Hematopoietic multipotent progenitor cell (in vitro differentiated cells): ENCODE measurements around the gene FBXW4. TPM values are rescaled to one million over a fixed set of nuclear protein-coding genes. Genes with fewer than 3 reads are reported as not detected.
A peak's percentile ranks its signal among the peaks of the same experiment; 100 is the strongest.

ENCODE experiments used
- DNase-seq, 3 donors: peaks; one replicate each; pipeline ENCODE4 v3.0.0-alpha.2; 2011 to 2015; ENCODE audit warnings: low read depth in 2 of 3, low spot score in 2 of 3
- total RNA-seq: library from RNA; depleted of rRNA; stranded (reverse); fragments of >200 nt; gene quantifications from one replicate; pipeline ENCODE4 v1.2.3, GENCODE V29; 2012

FBXW4 gene, protein sequence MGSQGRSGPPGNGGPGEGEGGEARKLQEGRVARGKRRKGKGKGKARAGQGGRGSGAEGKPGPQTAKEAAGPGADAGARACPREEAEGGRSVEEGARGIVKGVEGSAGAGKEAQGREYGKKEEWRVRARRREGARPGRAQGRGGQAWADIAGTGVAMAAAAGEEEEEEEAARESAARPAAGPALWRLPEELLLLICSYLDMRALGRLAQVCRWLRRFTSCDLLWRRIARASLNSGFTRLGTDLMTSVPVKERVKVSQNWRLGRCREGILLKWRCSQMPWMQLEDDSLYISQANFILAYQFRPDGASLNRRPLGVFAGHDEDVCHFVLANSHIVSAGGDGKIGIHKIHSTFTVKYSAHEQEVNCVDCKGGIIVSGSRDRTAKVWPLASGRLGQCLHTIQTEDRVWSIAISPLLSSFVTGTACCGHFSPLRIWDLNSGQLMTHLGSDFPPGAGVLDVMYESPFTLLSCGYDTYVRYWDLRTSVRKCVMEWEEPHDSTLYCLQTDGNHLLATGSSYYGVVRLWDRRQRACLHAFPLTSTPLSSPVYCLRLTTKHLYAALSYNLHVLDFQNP
- total RNA-seq = 50.1 TPM

DNA sequence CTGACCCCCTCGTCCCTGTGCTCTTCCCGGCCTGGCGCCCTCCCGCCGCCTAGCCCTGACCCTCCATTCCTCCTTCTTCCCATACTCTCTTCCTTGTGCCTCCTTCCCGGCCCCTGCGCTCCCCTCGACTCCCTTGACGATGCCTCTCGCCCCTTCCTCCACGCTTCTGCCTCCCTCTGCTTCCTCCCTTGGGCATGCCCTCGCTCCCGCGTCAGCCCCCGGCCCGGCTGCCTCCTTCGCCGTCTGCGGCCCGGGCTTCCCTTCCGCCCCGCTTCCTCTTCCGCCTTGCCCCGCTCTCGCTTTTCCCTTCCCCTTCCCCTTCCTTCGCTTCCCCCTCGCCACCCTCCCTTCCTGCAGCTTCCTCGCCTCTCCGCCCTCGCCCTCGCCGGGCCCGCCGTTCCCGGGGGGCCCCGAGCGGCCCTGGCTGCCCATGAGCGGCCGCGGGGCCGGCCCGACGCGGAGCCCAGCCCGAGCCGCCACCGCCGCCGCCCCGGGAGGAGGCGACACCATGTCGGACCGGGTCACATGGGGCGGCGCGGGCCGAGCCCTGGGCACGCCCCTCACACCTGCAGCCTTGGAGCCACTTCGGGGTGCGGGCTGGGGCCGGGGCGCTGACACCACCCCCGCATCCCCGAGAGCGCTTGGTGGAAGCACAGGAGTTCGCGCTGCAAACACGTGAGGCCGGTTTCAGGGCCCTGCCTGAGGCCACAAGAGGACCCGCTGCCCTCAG lies at the start of gene FBXW4:
TSS of gene FBXW4 (minus strand) at position 497 of the 730 bp plus-strand sequence. CDS start at position 432, 65 bp downstream.
- DNase-seq = peak; percentile 56 to 72 (median 61)

DNA sequence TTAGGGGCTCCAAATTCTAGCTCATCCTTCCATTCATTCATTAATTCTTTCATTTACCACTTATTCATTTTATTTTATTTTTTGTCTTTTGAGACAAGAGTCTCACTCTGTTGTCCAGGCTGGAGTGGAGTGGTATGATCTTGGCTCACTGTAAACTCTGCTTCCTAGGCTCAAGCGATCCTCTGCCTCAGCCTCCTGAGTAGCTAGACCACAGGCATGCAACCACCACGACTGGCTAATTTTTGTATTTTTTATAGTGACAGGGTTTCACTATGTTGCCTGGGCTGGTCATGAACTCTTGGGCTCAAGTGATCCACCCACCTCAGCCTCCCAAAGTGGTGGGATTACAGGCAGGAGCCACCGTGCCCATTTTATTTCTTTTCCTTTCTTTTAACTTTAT lies 49.3 kb upstream of the FBXW4 start:
- no peak for DNase-seq

DNA sequence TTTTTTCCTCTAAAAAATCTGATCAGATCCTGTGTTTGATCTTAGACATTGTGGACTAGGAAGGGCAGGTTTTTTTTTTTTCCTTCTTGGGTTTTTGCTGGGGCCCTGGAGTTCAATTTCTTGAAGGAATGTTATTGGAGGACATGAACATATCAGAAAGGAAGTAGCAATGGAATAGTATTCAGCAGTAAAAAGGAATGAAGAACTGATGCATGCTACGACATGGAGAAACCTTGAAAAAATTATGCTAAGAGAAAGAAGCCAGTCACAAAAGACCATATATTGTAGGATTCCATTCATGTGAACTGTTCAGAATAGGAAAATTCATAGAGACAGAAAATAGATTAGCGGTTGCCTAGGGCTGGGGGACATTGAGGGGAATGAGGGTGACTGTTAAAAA lies 47.0 kb upstream of the FBXW4 start:
- DNase-seq = no peak

DNA sequence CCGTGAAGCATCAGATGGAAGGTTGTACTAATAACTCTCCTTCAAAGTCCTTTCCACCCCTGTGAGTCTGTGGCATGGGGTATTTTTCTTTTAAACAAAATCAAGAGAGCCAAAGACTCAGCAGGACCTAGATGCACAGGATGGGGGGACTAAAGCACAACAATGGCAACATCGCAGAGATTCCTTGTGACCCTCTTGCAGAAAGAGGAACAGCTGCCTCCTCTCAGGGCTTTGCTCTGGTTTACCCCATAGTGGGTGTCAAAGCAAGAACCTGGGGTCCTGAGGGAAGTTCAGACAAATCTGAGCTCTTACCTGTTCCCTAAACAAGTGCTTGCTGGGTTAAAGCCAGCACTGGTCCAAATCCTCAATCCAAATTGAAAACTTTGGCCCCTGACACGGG lies 41.7 kb upstream of the FBXW4 start:
- DNase-seq = peak in 1 of 3 donors; percentile 4

DNA sequence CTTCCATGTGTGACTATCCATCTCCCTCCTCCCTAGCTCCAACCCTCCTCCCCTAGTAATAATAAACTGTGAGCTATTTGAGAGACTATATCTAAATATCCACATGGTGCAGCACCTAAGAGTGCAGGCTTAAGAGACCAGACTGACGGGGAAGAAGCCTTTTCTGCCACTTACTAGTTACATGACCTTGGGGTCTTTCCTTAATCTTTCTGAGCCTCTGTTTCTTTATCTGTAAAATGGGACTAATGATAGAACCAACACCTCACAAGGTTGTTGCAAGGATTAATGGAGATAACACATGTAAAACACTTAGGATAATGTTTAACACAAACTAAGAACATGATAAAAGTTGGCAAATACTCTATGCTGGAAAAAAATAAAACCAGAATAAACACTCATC lies 37.1 kb upstream of the FBXW4 start:
- DNase-seq = no peak

DNA sequence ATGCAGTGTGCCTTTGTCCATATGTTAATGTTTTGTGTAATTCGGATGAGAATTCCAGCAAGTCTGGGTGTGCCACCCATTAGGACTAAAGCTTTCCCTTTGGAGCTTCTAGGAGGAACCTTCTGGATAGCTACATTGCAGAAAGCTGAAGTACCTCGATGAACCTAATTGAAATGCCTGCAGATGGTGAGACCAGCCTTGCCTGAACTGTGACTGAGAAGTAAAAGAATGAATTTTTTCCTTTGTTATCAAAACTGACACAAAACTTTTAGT lies 31.1 kb upstream of the FBXW4 start:
- DNase-seq = no peak

DNA sequence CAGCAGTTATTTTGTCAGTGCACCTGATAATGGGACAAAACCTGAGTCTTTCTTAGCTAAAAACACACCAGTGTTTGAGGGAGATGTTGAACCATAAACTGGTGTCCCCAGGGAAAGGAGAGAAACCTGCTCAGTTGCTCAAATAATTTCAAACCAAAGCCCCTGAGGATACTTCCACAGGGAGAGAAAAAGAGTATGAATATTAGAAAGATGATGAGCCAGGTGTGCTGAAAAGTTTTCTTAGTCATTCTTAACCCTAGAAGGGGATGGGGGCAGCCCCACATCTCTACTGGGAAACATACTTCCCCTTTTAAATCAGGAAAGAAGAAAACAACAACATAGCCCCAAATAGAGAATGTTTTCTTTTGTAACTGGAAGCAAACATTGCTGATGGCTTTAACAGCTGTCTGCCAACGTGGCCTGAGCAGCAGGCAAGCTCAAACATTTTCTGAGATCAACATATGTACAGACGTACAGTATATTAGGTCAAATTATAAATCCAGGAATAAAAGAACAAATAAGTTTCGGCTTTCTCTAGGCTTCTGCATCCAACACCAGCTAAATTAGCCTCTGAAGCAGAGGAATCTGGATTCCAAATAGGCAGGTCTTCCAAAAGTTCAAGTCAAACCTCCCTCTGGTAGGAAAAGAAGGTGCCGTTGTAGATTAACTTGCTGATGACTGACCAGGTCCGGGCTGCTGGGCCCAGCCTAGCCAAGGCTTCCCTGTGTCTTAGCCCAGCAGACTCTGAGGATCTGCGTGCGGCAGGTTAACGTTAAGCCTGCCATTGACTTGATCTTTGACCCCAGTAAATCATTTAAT lies 30.5 kb upstream of the FBXW4 start:
- no peak for DNase-seq

DNA sequence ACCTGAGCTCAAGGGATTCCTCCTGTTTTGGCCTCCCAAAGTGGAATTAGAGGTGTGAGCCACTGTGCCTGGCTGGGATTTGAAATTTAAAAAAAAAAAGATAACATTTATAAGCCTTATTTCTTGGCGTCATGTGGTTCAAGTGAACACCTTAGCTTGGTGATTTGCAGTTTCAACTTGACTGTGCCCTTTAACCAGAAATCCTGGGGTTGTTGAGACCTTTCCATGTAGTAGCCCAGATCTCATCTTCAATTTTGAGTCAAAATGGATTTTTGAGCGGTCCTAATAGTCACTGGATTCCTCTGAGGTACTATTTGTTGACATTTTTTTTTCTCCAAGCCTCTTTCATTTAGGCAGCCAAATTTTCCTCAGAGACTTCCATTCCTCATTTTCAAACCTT lies 29.5 kb upstream of the FBXW4 start:
- DNase-seq = no peak

DNA sequence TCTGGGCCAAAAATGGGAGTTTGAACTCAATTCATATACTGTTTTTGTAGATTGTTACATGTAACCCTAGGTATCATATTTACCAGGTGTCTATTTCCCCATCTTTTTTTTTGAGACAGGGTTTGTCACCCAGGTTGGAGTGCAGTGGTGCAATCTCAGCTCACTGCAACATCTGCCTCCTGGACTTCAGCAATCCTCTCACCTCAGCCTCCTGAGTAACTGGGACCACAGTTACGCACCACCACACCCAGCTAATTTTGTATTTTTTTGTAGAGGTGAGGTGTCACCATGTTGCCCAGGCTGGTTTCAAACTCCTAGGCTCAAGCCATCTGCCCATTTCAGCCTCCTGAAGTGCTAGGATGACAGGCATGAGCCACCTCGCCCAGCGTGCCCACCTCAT lies 28.2 kb upstream of the FBXW4 start:
- DNase-seq = no peak

DNA sequence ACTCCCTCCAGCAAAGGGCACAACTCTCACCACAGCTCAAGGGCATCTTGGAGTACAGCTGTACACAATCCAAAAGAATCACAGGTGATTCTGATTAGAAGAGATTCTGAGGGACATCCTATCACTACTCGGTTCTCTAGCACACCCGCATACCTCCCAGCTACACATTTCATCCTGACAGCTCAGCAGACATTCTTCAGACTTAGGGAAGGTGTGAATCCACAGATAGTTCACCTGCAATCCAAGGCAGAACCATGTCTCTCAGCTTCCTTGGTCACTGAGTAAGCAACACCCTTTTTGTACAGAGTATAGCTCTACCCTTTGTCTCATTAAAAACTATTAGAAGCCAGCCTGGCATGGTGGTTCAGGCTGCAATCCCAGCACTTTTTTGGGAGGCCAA lies 26.8 kb upstream of the FBXW4 start:
- DNase-seq = no peak

DNA sequence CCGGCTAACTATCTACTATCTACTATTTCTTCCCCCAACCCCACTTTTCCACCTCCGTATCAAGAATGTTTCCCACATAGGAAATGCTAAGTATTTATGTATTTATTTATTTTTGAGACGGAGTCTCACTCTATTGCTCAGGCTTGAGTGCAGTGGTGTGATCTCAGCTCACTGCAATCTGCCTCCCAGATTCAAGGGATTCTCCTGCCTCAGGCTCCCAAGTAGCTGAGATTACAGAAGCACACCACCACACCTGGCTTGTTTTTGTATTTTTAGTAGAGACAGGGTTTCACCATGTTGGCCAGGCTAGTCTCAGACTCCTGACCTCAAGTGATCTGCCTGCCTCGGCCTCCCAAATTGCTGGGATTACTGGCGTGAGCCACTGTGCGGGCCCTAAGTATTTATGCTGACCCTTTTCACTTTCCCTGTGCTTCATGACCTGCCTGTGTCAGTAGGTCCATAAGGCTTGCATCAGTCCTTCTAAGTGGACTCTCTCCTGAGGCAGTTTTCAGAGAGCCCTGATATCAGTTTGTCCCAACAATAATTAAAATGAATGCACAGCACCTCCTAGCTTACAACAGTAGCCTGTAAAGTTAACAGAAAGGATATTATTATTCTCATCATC lies 25.7 kb upstream of the FBXW4 start:
- DNase-seq = no peak

DNA sequence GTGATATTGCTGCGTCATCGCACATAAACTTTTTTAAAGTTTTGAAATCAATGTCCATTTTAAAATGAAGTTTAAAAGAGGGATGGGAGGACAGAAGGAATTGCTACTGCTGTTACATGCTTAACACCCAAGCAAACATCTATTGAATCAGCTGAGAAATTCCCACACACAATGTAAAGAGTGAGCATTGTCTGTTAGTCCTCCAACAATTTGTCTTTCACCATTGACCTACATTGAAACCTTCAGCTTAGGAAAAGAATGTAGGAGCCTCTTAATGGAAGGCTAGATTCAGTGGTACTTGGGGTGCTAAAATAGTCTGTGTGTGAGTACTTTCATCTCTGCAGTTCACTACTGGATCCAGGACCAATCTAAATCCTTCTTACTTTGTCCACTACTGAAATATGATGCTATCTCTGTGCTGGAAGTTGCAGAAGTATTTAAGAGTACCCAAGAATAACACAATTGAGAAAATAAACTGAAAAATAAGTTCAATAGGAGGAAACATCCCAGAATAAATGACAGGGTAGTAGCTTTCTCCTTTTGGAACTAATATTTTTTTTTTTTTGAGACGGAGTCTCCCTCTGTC lies 23.8 kb upstream of the FBXW4 start:
- DNase-seq = no peak

DNA sequence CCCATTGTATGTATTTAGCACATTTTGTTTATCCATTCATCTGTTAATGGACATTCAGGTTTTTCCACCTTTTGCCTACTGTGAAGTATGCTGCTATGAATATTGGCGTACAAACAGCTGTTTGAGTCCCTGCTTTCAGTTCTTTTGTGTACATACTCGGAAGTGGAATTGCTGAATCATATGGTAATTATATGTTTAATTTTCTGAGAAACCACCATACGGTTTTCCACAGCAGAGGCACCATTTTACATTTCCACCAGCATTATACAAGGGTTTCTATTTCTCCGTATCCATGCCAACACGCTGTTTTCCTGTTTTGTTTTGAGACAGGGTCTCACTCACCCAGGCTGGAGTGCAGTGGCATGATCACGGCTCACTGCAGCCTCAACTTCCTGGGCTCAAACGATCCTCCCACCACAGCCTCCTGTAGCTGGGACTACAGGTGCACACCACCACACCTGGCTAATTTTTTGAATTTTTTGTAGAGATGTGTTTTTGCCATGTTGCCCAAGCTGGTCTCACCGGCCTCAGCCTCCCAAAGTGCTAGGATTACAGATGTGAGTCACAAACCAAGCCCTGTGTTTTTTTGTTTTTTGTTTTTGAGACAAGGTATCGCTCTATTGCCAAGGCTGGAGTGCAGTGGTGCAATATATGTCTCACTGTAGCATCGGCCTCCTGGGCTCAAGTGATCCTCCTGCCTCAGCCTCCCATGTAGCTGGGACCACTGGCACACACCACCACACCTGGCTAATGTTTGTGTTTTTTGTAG lies 22.1 kb upstream of the FBXW4 start:
- DNase-seq = no peak

DNA sequence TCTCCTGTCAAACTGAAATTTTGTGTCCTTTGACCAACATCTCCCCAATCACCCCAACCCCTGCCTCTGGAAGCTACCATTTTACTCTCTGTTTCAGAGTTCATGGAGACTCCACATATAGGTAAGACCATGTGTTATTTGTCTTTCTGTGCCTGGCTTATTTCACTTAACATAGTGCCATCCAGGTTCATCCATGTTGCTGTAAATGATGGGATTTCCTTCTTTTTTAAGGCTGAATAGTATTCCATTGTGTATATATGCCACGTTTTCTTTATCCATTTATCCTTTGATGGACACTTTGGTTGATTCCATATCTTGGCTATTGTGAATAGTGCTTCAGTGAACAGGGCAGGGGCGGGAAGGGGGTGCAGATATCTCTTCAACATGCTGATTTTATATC lies 18.0 kb upstream of the FBXW4 start:
- DNase-seq = no peak

DNA sequence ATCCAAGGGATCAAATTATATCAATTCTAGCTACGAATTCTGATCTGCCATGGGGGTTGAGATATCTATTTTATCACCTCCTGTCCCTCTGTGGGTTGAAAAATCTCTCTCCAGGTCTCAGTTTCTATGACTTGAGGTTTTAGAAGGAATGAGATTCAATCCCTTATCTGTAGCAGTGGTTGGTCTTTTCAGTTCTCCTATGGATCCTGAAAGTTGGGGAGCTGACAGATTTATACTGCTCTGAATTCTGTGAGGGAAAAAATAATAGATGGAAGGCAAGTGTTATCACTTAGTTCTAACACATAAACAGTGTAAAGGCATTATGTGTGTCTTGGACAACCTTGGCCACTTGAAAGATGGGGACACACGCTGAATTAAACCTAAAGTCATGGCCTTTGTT lies 15.8 kb upstream of the FBXW4 start:
- no peak for DNase-seq

DNA sequence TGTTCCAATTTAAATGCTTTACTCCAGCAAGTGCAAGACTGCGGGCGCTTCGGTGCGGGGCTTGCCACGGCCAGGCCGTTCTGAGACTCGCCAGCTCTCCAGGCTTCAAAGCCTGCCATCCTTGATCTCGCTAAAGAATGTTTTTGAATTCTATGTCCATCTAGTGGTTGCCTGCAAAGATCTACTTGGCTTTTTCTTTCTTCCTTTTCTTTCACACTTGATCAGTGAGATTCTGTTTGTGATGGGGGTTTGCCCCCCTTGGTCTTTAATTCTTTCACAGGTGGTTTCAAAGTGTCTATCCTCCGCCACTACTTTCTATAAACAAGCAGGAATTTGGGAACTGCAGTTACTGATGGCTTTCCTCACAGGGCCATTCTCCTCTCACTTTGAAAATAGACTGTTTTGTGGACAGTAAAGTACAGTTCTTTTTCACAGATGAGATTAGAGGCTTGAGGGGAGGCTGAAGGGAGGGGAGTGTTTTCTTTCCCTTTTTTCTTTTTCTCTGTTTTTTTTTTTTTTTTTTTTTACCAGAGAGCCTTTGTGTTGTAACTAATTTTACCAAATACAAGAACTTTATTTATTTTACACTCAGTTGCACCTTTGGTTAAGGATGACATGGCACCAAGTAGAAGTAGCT lies 15.2 kb upstream of the FBXW4 start:
- DNase-seq = peak in 2 of 3 donors; percentile 31 to 36

DNA sequence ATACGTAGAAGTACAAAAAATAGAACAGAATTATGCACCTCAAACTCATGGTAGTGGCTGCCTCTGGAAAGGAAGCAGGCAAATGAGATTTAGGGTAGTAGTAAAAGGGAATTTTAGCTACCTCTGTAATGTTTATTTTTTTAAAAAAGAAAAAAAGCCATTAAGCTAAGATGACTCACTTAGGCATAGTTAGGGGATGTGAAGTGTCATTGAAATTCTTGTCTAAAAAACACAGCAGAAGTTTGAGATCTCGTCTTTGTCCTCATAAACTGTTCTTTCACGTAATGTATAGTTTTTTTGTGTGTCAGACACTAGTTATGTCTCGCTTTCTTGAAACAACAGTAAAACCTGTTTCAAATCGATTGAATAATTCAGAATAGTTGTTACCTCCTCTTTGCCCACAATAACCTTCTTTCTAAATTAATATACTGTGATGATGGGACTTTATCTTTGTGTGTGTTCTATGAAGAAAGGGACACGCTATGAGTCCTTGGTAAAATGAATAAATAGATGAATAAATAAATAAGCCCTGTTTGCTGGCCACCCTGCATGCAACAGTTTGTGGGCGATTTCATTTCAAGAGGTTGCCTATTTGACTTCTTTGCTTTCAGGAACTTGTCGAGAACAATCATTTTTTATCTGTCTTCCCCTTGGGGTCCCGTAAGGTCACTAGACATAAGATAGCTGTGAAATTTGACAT lies 14.5 kb upstream of the FBXW4 start:
- peak in 1 of 3 donors; percentile 10 for DNase-seq

DNA sequence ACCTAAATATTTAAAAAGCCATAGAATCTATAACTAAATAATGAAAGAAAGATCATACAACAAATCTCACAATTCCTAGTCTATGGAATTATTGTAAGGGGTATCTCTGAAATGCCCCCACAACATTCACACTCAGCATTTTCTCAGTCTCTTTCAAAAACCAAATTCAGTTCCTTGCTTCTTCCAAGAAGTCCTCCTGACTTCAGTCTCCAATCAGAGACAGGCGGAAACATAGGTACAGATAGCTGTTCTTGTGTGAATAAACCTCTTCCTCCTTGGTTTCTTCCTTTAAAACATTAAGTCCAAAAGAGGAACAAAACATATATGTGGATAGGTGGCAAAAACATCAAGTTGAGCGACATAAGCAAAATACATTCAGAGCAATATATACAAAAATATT lies 13.9 kb upstream of the FBXW4 start:
- peak in 1 of 3 donors; percentile 4 for DNase-seq

DNA sequence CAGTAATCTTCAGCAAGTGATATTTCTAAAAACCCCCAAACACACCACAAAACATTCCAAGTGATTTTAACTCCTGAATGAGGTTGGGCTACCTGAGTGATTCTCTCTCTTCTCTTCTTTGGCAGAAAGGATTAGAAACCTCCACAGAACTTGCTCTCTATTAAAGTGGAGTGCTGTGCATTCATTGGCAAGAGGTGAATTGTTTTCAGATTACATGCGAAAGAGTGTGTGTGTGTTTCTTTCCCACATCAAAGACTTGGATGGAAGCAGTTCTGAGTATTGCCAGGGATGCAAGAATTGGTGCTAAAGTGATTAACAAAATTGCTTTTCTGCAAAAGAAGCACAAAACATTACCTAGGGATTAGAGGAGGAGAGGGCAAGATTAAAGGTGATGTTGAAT lies 13.1 kb upstream of the FBXW4 start:
- DNase-seq = no peak
